Measurements from ENCODE around the gene KCNIP4.
"Not testable (repeated sequence)": the region's sequence is repeated elsewhere in the genome, so short reads cannot be mapped to it uniquely, and the experiment has no call there.

KCNIP4 gene

DNA sequence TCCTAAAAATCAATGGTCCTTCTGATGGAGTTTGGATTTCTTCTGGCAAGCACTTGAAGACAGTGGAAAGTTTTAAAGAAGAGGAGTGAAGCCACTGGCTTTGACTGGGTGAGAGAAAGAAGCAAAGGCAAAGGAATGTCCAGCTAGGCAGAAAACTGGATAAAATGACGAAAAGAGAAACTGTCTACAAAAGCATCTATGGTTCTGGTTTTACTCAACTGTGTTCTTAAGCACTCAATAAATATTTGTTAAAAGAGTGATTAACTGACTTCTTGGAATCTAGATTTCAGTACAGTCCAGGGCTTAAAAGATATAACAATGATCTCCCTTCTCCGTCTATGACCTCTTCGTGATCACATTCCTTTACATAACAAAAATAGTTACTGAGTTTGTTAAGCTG, 1195.9 kb downstream of the KCNIP4 start:
- DNase-seq (ENCODE audit: low spot score) = no peak

DNA sequence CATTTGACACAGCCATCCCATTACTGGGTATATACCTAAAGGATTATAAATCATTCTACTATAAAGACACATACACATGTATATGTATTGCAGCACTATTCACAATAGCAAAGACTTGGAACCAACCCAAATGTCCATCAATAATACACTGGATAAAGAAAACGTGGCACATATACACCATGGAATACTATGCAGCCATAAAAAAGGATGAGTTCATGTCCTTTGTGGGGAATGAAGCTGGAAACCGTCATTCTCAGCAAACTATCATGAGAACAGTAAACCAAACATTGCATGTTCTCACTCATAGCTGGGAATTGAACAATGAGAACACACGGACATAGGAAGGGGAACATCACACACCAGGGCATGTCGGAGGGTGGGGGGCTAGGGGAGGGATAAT, 1202.6 kb downstream of the KCNIP4 start:
- DNase-seq (ENCODE audit: low spot score) = not testable (repeated sequence)

GRCh38 chr4:20735931-20736330, 1212.6 kb downstream of the KCNIP4 start:
- DNase-seq (ENCODE audit: low spot score) = no peak

- no peak for DNase-seq (ENCODE audit: low spot score)
Observed at GRCh38 chr4:20724915-20725314, 1223.7 kb downstream of the KCNIP4 start.

DNA sequence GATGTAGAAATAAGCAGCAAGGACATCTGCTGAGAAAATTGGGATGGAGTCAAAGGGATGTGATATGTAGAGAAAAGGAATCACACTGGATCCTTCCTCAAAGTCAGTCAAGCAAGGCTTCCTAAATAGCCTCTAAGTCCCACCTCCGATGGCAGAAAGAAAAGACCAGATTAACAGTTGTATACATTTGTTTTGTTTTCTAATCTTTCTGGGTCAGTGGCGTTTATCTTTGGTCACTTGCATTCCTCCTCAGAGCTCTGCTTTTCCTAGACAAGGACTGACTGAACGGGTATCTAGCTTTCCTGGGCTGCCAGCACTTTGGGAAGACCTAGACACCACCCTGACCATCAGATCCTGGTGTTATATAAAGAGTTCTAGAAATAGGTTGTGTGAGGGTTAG, 1225.1 kb downstream of the KCNIP4 start:
- no peak for DNase-seq (ENCODE audit: low spot score)

- no peak for DNase-seq (ENCODE audit: low spot score)
Observed at GRCh38 chr4:20723019-20723418, 1225.6 kb downstream of the KCNIP4 start.

- DNase-seq (ENCODE audit: low spot score) = no peak
Observed at GRCh38 chr4:20711335-20711734, 1237.2 kb downstream of the KCNIP4 start.

- DNase-seq (ENCODE audit: low spot score) = peak; percentile 88
Observed at GRCh38 chr4:20700007-20700761, 1248.4 kb downstream of the KCNIP4 start, which contains the start of gene PACRGL. TSS of gene PACRGL (plus strand) at chr4:20700458. CDS start at chr4:20704482, 4,024 bp downstream.

GRCh38 chr4:20698820-20699219, 1249.8 kb downstream of the KCNIP4 start:
- DNase-seq (ENCODE audit: low spot score) = no peak

DNA sequence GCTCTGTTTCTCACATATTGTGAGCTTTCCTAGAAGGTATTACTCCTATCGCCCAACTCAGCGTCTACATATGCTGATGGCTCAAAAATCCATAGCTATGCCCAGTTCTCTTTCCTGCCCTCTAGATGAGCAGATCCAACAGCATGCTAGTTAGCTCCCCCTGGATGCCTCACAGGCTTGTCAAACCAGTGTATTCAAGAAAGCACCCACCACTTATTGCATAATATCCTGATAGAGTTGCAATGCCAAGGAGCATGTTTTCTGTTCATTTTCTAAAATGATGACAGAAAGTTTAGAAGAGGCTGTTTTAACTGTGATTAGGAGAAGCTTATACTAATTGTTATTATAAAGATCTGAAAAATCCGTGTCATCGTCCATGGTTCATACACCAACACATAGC, 1250.2 kb downstream of the KCNIP4 start:
- no peak for DNase-seq (ENCODE audit: low spot score)

DNA sequence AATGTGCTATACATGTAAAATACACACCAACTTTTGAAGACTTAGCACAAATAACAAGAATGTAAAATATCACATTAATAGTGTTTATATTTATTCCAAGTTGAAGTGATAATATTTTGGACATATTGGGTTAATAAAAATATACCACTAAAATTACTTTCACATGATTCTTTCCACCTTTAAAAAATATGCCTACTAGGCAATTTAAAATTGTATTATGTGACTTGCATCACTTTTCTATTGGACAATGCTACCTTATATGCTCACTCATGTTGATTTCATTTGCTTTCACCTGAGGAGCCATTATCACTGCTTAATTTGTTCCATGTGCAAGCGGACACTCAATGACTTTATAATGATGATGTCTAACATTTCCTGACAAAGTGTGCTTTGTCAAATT, 1251.8 kb downstream of the KCNIP4 start:
- DNase-seq (ENCODE audit: low spot score) = no peak

DNA sequence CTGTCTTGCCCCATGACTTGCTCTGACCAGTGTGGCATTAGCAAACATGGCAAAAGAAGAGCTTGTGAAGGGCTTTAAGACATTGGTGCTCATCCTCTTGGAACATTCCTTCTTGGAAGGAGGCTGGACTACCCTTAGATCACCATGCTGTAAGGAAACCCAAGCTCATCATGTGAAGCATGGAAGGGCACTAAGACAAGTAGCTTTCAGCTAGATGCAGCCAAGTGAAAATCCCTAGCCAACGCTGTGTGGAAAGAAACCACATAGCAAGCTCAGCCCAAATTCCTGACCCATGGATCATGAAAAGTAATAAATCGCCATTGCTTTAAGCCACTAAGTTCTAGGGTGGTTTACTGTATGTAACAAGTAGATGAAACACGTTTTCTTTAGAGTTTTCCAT, 1260.7 kb downstream of the KCNIP4 start:
- DNase-seq (ENCODE audit: low spot score) = no peak

GRCh38 chr4:20684852-20685763, 1263.5 kb downstream of the KCNIP4 start:
- no peak for DNase-seq (ENCODE audit: low spot score)

GRCh38 chr4:20683766-20684165, 1264.8 kb downstream of the KCNIP4 start:
- no peak for DNase-seq (ENCODE audit: low spot score)

DNA sequence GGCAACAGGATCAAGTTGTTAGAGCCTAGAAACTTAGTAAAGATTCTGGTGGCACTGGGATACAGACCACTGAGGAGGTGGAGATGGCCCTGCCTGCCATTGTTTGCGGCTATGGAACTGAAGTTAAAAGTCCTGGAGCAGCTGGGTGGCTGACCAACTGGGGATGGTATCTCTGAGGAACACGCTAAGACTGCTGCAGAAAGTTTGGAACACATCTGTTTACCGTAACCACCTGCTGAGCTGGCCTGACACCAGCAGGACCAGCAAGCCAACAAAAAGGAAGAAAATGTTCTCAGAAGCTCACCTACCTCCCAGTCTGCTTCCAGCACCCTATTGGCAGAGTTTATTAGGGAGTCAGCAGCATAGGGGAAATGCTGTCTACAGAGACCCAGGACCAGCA, 1265.7 kb downstream of the KCNIP4 start:
- no peak for DNase-seq (ENCODE audit: low spot score)

DNA sequence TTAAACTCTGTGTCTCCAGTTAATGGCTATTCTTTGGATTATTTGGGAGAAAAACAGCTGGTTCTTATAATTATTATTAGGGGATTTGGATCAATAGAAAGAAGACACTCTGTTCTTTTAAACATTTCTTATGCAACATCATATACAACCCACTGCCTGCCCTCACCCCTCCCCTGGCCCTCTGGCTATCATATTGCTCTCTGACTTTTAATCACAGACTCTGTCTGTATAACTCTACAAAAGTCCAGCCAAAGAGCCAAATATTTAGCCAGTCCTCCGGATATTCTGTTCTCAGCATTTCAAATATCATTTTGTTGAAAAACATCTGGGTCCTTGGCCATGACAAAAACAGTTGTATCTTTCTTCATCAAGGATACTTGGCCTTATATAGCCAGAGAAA, 1267.3 kb downstream of the KCNIP4 start:
- DNase-seq (ENCODE audit: low spot score) = no peak

GRCh38 chr4:20680736-20681135, 1267.8 kb downstream of the KCNIP4 start:
- no peak for DNase-seq (ENCODE audit: low spot score)

- no peak for DNase-seq (ENCODE audit: low spot score)
Observed at GRCh38 chr4:20679951-20680350, 1268.6 kb downstream of the KCNIP4 start.

Data from CD4-positive, alpha-beta T cell treated with Interleukin-6 at 100 ng/mL for 8 hours (primary cell).